RPMI8226 (cell line): ENCODE results near the gene ARHGAP12.
"Not testable (repeated sequence)": the region's sequence is repeated elsewhere in the genome, so short reads cannot be mapped to it uniquely, and the experiment has no call there.

ENCODE experiments used
- DNase-seq: peaks from one replicate; pipeline ENCODE4 v3.0.0-alpha.2; 2015

Gene ARHGAP12

GRCh38 chr10:31928549-31929260, at the start of gene ARHGAP12:
ARHGAP12 (minus strand) TSS chr10:31928831; CDS start chr10:31908855, 19,976 bp downstream.
- DNase-seq, result peak; percentile 81

- DNase-seq, result no peak
These were observed 49.5 kb upstream of the ARHGAP12 start for GRCh38 chr10:31978156-31978483.

- DNase-seq, result no peak
These were observed 49.0 kb upstream of the ARHGAP12 start for GRCh38 chr10:31977440-31978155.

GRCh38 chr10:31975157-31975765, 46.6 kb upstream of the ARHGAP12 start:
- DNase-seq, result no peak

GRCh38 chr10:31974434-31975124, 45.9 kb upstream of the ARHGAP12 start:
- DNase-seq, result no peak

GRCh38 chr10:31972519-31973041, 43.9 kb upstream of the ARHGAP12 start:
- DNase-seq, result no peak

GRCh38 chr10:31969847-31970246, 41.2 kb upstream of the ARHGAP12 start:
- DNase-seq, result not testable (repeated sequence)

- no peak for DNase-seq
These were observed 35.0 kb upstream of the ARHGAP12 start for GRCh38 chr10:31963589-31963980.

GRCh38 chr10:31962826-31963588, 34.4 kb upstream of the ARHGAP12 start:
- no peak for DNase-seq

- peak; percentile 26 for DNase-seq
These were observed 32.8 kb upstream of the ARHGAP12 start for GRCh38 chr10:31961277-31962074.

- DNase-seq, result no peak
These were observed 31.0 kb upstream of the ARHGAP12 start for GRCh38 chr10:31959461-31960173.

- no peak for DNase-seq
These were observed 30.2 kb upstream of the ARHGAP12 start for GRCh38 chr10:31958856-31959255.

- no peak for DNase-seq
These were observed 27.7 kb upstream of the ARHGAP12 start for GRCh38 chr10:31956200-31956946.

GRCh38 chr10:31954410-31955191, 26.0 kb upstream of the ARHGAP12 start:
- DNase-seq, result no peak

GRCh38 chr10:31953480-31953879, 24.8 kb upstream of the ARHGAP12 start:
- no peak for DNase-seq

GRCh38 chr10:31953080-31953479, 24.4 kb upstream of the ARHGAP12 start:
- DNase-seq, result no peak

GRCh38 chr10:31952066-31952465, 23.4 kb upstream of the ARHGAP12 start:
- peak; percentile 5 for DNase-seq

- no peak for DNase-seq
These were observed 20.6 kb upstream of the ARHGAP12 start for GRCh38 chr10:31949266-31949665.

GRCh38 chr10:31948021-31948420, 19.4 kb upstream of the ARHGAP12 start:
- no peak for DNase-seq
